HG02885 (cell line): ENCODE results near the gene WDR90.

Experiments
- ATAC-seq: cut with Tn5 transposase; IDR thresholded peaks from one replicate; pipeline ENCODE4 v1.9.1; 2021; ENCODE audit warnings: mild to moderate bottlenecking; ENCODE audit not compliant: unreplicated experiment, poor library complexity

The WDR90 gene

DNA sequence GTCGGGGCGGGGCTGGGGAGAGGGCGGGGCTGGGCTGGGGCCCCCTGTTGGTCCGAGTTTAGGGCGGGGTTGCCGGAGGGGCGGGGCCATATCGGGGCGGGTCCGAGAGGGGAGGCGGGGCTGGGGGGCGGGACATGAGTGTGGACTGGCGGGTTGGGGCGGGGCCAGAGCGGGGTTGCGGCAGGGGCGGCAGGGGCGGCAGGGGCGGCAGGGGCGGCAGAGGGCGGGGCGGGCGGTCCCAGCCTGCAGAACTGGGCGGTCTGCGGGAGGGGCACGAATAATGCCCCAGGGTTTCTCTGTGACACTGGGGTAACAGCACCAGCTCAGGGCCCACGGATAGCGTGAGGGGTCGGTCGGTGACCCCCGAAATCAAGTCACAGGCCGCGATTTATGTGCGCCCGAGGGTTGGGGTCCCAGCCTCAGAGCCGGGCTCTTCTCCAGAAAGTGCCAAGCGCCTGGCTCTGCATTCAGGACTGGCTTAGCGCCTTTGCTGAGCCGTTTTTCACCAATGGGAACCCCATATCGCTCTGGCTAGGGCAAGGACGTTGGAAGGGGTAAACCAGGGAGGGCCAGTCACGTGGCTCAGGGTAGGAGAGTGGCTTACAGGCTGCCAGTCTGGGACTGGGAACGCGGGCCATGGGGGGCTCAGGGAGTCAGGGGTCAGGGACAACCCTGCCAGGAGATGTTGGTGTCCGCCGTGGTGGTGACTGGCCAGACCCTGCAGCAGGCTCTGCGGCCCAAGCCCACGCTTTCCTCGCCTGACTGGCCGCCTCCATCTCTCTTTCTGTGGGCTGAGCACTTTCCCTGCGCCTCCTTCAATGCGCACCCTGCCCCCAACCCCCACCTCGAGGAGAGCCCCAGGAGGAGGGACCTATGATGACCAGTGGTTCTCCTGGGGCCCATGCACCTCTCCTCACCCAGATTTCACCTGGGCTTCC is 11.8 kb upstream of the WDR90 start:
- no peak for ATAC-seq

DNA sequence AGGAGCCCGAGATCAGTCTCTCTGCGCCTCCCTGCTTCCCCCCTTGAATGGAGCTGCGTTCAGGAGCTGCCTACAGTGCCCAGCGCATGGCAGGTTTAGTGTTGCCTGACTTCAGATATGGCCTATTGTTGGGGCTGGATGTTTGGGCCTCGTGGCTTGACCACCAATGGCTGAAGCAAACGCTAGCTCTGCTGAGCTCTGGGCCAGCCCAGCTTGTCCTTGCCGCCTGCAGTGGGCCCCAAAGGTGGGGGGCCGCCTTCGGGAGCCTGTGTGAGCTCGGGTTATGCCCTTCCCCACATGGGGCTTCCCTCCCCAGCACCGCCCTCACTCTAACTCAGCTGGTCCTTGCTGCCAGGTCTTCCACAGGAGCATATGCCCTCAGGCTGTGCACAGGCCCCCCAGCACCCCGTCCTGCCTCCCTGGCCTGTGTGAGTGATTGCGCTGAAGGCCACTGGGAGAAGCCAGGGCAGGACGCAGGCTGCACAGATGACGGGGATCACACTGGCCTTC is 11.1 kb upstream of the WDR90 start:
- no peak for ATAC-seq

DNA sequence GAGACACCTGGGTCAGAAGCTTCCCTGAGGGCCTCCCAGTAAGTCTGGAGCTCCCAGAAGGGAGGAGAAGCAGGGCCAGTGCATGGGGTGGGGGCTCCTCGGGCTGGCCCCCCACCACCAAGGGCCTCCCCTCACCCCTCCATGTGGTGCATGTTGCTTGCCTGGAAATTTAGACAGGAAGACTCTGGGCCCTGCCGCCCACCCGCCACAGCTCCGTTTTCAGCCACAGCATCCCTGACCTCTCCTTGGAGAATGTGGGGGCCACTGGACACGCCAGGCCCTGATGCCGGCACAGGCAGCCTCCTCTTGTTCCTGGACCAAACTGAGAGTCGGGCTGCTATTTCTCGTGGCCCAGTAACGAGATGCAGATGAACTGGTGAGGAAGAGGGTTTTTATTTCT is 10.3 kb upstream of the WDR90 start:
- no peak for ATAC-seq

DNA sequence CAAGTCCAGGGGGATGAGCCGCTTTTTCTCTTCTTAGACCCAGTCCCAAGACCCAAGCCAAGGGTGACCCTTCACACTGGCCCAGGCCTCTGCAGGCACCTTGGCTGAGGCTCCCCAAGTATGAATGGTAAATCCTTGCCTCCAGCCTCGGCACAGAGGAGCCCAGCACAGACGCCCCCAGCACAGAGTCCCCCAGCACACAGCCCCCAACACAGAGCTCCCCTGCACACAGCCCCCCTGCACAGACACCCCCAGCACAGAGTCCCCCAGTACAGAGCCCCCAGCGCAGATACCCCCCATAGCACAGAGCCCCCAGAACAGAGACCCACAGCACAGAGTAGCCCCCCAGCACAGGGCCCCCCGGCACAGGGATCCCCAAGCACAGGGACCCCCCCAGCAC is 8.6 kb upstream of the WDR90 start:
- ATAC-seq = no peak

DNA sequence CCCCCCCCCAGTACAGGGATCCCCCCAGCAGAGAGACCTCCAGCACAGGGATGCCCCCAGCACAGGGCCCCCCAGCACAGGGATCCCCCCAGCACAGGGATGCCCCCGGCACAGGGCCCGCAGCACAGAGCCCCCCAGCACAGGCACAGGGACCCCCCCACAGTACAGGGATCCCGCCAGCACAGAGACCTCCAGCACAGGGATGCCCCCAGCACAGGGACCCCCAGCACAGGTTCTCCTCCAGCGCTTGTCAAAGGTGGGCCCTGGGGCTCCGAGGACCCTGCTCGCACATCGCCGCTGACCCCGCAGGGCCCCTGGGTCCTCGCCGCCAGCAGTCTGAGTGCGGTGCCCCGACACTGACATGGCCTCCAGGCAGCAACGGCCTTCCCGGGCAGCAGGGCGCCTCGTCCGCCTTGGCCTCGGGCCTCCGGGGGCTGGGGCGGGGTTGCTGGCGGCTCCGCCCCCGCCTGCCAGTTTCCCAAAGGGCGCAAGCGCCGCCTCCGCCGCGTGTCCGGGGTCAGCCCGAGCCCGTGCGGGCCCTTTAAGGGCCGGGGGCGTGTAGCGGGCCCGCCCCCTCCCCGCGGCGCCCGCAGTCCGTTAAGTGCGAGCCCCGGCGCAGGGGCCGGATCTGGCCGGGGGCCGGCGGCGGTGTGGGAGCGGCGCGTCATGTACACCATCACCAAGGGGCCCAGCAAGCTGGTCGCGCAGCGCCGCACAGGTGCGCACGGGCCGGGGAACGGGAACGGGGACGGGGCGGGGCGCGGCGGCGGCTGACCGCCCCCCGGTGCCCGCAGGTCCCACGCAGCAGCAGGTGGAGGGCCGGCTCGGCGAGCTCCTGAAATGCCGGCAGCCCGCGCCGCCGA is 7.6 kb upstream of the WDR90 start, which contains the start of gene MCRIP2:
Gene MCRIP2, plus strand, starts transcription at position 503 of the 863 bp plus-strand sequence. Its CDS starts 164 bp downstream, at position 667.
- peak; percentile 56 for ATAC-seq

DNA sequence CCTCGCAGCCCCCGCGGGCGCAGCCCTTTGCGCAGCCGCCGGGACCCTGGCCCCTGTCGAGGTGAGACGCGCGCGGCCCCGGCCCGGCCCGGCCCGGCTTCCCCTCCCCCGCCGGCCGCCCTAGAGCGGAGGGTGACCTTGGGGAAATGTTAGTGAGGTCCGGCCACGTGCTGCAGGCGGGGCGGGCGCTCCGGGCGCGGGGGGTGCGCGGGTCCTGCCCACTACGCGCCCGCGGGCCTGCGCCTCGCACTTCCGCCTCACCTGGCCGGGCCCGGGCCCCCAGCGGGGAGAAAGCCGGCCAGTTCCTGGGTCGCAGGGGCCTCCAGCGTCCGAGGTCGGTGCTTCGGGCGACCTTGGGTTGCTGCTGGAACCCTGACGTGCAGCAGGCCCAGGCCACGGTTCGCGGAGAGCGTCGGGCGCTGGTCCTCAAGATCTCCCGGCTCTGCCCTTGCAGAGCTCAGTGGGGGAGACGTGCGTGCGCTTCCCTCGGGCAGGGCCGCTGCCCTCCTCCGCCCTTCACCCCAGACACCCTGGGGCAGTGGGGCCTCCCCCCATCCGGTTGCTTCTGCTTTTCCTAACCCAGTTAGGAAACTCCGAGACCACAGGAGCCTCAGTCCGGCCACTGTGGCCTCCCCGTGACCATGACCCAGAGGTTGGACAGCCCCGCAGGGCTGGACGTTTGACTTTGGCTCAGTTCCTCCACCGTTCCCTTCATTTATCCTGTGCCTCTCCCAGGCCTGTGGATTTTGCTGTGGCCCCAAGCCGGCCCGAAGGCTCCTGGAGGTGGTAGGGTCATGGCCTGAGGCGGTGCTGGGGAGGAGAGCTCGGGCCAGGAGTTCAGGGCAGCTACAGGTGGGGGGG is 6.7 kb upstream of the WDR90 start:
- ATAC-seq = peak; percentile 50

DNA sequence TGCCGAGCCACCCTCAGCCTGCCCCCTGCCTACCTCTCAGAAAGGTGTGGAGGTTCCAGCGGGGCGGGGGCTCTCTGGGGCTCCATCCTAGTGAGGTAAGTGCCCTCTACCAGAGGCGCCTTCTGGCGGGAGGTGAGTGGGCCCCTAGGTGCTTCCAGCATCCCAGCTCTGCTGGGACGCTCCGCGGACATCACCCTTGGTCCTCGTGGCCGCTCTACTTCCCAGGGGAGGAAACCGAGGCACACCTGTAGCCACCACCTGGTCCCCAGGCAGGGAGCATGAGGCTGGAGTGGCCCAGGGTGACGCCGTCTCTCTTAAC is 6.2 kb upstream of the WDR90 start:
- ATAC-seq = no peak

DNA sequence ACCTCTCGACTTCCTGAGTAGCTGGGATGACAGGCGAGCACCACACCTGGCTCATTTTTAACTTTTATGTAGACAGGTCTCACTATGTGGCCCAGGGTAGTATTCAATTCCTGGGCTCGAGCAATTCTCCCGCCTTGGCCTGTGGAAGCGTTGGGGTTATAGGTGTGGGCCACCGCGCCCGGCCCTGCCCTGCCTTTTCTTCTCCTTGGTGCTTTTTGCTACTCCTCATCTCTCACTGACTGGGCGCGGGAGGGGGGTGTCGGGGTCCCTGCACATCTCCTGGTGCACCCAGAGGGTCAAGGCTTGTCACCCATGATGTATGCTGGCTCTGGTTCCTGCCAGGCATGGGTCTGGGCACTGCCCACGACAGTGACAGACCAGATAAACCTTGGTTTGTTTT is 4.6 kb upstream of the WDR90 start:
- ATAC-seq = no peak

DNA sequence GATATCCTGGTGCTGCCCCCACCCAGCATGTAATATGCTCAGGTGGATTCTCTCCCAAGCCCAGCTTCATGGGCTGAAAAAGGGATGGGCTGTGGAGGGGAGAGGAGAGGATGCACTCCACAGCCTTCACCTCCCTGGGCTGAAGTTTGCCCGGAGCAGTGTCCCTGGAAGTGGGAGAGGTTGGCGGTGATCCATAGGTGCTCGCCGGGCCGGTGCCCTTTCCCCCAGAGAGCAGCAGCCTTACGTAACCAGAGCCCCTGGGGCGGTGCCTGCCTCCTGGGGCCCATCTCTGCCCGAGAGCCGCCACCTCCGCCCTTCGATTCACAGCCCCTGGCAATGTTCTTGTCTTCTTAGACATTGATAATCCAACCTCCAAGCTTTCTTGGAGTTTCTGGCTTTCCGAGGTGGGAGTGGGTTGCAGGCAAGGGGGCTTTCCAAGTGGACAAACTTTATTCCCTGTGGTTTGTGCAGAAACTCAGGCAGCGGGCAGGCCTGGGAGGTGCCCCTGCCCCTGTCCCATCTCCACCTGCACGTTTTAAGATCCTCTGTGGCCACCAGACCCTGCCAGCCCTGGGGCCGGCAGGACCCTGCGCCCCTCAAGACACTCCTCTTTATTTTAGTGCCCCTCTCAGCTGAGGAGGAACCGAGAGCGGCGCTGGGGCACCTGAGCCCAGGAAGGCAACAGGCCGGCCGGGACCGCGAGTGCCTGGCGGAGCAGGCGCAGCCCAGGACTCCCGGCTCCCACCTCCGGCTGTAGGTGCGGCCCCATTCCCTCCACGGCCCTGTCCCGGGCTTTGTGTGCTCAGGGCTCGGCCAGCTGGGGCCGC is 3.1 kb upstream of the WDR90 start:
- no peak for ATAC-seq

DNA sequence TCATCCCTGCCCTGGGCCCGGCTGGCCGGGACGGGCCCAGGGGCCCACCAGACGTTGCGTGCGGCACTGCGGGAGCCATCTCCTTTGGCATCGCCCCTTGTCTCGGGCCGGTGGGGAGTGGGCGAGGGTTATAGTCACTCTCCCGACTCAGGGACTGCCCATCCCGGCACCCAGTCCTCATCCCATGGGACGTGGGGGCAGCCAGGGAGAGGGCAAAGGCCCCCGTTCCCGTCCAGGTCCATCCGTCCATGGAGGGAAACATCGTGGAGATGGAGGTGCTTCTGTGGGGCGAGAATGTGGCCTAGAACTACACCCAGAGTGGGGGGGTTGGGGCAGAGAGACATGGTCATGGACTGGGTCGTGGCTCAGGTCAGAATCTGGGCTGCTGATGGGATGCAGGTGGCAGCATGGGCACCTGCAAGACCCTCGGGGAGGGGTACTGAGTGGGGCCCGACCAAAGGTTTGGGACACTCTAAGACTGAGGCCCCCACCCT is 2.4 kb upstream of the WDR90 start:
- ATAC-seq = no peak

DNA sequence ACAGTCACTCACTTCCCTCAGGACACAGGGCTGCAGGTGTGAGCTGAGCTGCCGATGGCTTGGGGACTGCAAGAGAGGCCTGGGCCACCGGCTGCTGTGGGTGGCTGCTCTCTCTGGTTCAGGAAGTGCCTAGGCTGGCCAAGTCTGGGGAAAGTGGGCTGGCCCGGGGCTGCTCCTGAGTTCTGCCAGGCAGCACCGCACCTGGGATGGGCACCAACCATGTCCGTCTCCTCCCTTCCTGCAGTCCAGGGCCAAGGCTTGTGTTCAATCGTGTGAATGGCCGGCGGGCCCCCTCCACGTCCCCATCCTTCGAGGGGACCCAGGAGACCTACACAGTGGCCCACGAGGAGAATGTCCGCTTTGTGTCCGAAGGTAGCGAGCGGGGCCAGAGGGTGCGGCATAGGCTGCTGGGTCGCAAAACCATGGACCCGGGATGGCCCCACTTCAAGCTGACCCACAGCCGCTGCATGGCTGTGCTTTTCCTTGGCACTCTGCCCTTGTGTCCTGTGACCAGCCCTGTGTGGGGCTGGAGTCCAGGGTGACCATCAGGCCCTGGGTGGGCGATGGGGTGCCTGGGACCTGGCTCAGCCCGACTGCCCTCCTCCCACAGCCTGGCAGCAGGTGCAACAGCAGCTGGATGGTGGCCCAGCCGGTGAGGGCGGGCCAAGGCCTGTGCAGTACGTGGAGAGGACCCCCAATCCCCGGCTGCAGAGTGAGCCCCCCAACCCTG is 1.8 kb upstream of the WDR90 start:
- ATAC-seq = no peak

DNA sequence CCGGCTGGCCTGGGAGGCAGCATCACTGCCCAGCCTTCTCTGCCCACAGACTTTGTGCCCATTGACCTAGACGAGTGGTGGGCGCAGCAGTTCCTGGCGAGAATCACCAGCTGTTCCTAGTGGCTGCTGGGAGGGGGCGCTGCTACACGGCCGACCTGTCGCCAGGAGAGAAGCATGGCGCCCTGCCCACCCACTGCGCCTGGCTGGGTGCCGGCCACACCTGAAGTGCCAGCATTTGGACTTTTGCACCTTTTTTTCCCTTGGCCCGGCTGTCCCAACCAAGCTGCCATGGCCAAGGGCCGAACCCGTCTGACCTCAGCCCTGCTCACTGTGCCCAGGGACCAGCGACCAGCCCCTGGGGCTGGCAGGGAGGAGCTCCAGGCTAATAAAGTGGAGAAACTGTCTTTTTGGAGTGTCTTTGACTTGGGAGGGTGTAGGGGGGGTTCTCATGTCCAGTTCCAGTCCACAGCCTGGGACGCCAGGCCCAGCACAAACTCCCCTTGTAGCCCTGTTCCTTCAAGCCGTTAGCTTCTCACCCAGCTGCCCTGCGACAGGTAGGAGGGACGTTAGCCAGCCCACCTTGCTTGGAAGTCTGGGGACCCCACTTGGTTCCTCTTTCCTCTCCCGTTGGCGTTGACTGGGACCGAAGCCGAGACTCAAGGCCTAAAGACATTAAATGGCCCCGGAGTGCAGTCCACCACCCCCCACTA is 939 bp upstream of the WDR90 start:
- no peak for ATAC-seq

DNA sequence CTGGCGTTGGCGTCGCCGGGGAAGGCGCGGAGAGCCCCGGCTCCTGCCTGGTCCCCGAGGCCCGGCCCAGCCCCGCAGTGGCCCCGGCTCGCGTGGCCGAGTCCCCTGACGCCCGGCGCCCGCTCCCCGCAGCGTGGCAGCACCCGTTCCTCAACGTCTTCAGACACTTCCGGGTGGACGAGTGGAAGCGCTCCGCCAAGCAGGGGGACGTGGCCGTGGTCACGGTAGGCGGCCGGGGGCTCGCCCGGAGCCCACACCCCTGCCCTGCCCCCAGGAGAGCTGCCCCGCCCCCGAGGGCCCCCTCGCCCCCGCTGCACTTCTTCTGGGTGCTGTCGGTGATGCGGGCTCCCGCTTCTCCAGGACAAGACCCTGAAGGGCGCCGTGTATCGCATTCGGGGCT is 466 bp downstream of the WDR90 start:
- ATAC-seq = peak; percentile 23

DNA sequence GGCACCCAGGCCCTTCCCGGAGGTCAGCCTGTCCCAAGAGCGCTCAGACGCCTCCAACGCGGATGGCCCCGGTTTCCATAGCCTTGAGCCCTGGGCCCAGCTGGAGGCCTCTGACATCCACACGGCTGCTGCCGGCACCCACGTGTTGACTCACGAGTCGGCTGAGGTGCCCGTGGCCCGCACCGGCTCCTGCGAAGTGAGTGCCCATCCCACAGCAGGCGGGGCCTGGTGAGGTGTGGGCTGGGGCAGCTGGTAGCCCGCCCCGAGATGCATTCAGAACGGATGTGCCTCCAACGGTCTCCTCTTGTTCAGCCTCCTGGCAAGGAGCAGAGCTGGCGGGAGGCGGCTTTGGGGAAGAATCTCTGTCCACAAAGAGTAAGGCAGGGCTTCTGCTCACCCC is 2.7 kb downstream of the WDR90 start:
- no peak for ATAC-seq

DNA sequence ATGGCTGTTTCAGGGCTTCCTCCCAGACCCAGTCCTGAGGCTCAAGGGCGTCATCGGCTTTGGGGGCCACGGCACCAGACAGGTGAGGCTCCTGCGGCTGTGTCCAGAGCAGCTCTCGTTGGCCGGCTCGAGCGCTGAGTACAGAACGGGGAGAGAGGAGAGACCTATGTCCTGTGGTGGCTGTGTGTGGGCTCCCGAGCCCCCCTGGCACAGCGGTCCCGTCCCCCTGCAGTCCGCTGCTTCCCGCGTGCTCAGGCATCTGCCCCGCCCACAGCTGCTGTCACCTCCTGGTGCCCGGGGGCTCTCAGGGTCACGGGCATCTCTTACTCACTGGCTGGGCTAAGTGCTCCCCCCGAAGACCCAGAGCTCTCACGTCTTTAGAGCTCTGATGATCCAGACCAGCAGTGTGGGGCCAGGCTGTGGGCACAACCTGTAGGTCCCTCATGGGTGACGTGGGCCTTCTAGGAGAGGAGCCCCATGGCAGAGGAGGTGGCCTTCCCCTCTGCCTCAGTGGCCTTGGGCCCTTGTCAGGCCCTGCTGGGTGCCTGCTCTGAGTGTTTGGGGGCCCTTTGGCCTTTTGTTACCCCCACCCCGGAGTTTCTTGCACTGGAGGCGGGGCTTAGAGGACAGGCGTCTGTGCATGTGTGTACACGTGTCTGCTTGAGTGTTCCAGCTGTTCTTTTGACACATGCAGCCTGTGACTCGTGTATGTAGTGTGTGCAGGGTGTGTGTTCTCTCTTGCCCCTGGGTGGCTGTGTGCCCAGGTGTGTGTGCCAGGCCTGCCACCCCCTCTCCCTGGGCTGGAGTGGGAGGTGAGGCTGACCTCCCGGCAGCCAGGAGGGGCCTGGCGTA is 3.5 kb downstream of the WDR90 start:
- no peak for ATAC-seq

DNA sequence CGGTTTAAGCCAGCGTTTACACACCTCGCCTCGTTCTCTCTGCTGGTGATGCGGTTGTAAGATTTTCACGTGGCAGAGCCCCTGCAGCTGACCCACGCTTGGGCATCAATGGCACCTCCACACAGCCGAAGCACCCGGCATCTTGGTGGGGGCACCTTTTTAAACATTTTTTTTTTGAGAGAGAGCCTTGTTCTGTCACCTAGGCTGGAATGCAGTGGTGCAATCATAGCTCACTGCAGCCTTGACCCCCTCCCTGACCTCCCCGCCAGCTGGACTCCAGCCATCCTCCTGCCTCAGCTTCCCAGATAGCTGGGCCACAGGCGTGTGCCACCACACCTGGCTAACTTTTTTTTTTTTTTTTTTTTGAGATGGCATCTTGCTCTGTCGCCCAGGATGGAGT is 4.9 kb downstream of the WDR90 start:
- ATAC-seq = no peak

DNA sequence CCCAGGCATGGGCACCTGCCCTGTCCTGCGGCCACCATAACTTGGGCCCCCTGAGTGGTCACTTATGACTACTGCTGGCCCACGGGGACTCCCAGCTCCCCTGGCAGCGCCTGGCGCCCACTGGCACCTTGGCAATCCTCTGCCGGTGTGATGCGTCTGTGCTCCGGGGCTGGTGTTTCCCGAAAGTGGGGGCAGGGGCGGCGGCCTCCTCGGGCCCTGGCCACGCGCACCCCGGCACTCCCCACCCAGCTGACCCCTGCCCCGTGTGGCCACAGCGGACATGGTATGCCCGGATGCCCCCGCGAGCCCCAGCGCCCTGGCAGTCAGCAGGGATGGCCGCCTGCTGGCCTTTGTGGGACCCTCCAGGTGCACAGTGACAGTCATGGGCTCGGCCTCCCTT is 8.3 kb downstream of the WDR90 start:
- ATAC-seq = no peak
